Measurements from ENCODE around the gene DDIT4. TPM values are rescaled to one million over a fixed set of nuclear protein-coding genes. Genes with fewer than 3 reads are reported as not detected.
A peak's percentile ranks its signal among the peaks of the same experiment; 100 is the strongest.
"Not testable (repeated sequence)": the region's sequence is repeated elsewhere in the genome, so short reads cannot be mapped to it uniquely, and the experiment has no call there.

DDIT4 gene
- total and polyA plus RNA-seq, 2 experiments from 2014 or later = 144 to 188 TPM

- Histone ChIP-seq H3K79me2 (ENCODE audit: insufficient read depth) (no peaks in the 10 kb centered on the region), H4K20me1 (ENCODE audit: insufficient read depth) (no peaks in the 10 kb centered on the region), H3K27me3 (replicated peaks; ENCODE audit: insufficient read depth) (no peaks in the 10 kb centered on the region), H3K36me3 (ENCODE audit: low read depth) (no peaks in the 10 kb centered on the region), H3F3A (ENCODE audit: insufficient read depth) (peaks cover 24% of the 10 kb centered on the region), H3K4me3 (no peak overlapping the region), H3K9ac (no peak overlapping the region), H2AFZ (no peak overlapping the region), H3K9me2 (ENCODE audit: insufficient read depth) (no peaks in the 10 kb centered on the region), H3K4me1 (ENCODE audit: insufficient read depth) (peaks cover 28% of the 10 kb centered on the region), H3K9me3 (ENCODE audit: low read depth) (no peaks in the 10 kb centered on the region), H3K27ac (no peak overlapping the region), H3K4me2 (ENCODE audit: unreplicated experiment) (no peak overlapping the region)
- in situ Hi-C loops (cut with MboI) = no loop called here
- 18 to 27% methylated on average over 3 of the region's 3 CpGs for WGBS, 2 experiments (ENCODE audit: low coverage in 1 of 2, low lambda C conversion rate in 2 of 2, missing lambda C conversion rate in 2 of 2)
- TF ChIP-seq EZH2 (IDR thresholded peaks at IDR 0.05; ENCODE audit: insufficient read depth, poor library complexity, severe bottlenecking) (no peak), EZH2phosphoT487 (IDR thresholded peaks at IDR 0.05; ENCODE audit: insufficient read depth, low read depth) (no peak)
- no peak for DNase-seq
Observed at GRCh38 chr10:72245949-72246525, 27.7 kb upstream of the DDIT4 start.

DNA sequence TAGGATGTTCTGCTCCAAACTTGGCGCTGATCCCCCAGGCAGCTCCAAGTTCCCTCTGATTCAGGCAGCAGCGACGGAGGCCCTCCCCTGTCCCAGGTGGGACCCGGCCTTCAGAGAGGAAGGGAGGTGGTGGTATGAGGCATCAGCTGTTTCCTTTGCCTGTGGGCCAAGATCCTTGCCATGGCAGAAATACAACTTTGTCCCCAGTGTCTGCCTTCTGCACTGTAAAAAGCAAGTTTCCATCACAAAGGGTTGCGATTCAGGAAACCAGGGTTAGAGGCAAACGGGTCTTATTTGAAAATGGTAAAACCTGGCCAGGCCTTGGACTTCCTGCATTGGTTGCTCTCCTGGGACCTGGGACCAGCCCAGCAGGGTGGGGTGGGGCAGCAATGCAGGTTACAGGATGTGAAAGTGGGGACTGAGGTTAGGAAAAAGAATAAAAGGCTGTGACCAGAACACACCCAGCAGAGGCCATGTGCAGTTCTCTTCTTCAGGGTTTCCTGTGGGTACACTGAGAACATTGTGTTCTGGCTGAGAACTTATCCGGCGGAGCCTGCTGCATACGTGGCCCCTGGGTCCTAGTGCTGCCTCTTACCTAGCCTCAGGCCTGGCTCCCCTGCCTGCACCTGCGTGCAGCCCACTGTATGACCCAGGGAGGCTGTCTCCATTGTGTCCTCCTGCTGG is 25.1 kb upstream of the DDIT4 start:
- 35 to 50% methylated on average over 10 of the region's 10 CpGs for WGBS, 2 experiments (ENCODE audit: low coverage in 1 of 2, low lambda C conversion rate in 2 of 2, missing lambda C conversion rate in 2 of 2)
- H3K4me3 ChIP-seq = no peak overlapping the region
- TF ChIP-seq EZH2phosphoT487 (IDR thresholded peaks at IDR 0.05; ENCODE audit: insufficient read depth, low read depth) = no peak
- TF ChIP-seq EZH2 (IDR thresholded peaks at IDR 0.05; ENCODE audit: insufficient read depth, poor library complexity, severe bottlenecking) = no peak
- H4K20me1 ChIP-seq (ENCODE audit: insufficient read depth) = no peaks in the 10 kb centered on the region
- H3K27me3 ChIP-seq (replicated peaks; ENCODE audit: insufficient read depth) = no peaks in the 10 kb centered on the region
- H3K9ac ChIP-seq = no peak overlapping the region
- H3K9me3 ChIP-seq (ENCODE audit: low read depth) = no peaks in the 10 kb centered on the region
- peaks cover 22% of the 10 kb centered on the region for H3K4me1 ChIP-seq (ENCODE audit: insufficient read depth)
- in situ Hi-C loops (cut with MboI) = no loop called here
- no peaks in the 10 kb centered on the region for H3K36me3 ChIP-seq (ENCODE audit: low read depth)
- DNase-seq = peak; percentile 33
- no peak overlapping the region for H3K27ac ChIP-seq
- peak overlapping the region; percentile 80 for H2AFZ ChIP-seq
- no peaks in the 10 kb centered on the region for H3K79me2 ChIP-seq (ENCODE audit: insufficient read depth)
- H3K4me2 ChIP-seq (ENCODE audit: unreplicated experiment) = peak overlapping the region; percentile 38
- peaks cover 14% of the 10 kb centered on the region for H3F3A ChIP-seq (ENCODE audit: insufficient read depth)
- H3K9me2 ChIP-seq (ENCODE audit: insufficient read depth) = no peaks in the 10 kb centered on the region

DNA sequence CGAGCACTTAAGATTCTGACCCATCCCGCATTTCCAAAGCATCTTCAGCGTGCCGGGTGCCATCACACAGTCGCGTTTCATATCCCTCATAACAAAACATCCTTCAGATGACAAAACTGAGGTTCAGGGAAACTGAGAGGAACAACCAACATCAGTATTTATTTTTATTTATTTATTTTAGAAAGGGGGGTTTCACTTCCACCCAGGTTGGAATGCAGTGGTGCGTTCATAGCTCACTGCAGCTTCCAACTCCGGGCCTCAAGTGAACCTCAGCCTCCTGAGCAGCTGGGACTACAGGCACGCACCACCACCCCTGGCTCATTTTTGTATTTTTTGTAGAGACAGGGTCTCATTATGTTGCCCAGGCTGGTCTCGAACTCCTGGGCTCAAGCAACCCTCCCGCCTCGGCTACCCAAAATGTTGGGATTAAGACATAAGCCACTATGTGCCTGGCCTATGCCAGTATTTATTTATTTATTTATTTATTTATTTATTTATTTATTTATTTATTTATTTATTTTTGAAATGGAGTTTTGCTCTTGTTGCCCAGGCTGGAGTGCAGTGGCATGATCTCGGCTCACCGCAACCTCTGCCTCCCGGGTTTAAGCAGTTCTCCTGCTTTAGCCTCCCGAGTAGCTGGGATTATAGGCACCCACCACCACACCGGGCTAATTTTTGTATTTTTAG is 24.4 kb upstream of the DDIT4 start:
- H3K36me3 ChIP-seq (ENCODE audit: low read depth); H3K9ac ChIP-seq; H4K20me1 ChIP-seq (ENCODE audit: insufficient read depth); H3K27ac ChIP-seq; H3K9me2 ChIP-seq (ENCODE audit: insufficient read depth); H3K9me3 ChIP-seq (ENCODE audit: low read depth); H3K79me2 ChIP-seq (ENCODE audit: insufficient read depth); in situ Hi-C loops (cut with MboI); DNase-seq; H3K4me3 ChIP-seq; H3K27me3 ChIP-seq (replicated peaks; ENCODE audit: insufficient read depth); H3K4me2 ChIP-seq (ENCODE audit: unreplicated experiment); H3F3A ChIP-seq (ENCODE audit: insufficient read depth): not testable (repeated sequence)
- peaks cover 17% of the 10 kb centered on the region for H3K4me1 ChIP-seq (ENCODE audit: insufficient read depth)
- 93 to 94% methylated on average over 17 of the region's 17 CpGs for WGBS, 2 experiments (ENCODE audit: low coverage in 1 of 2, low lambda C conversion rate in 2 of 2, missing lambda C conversion rate in 2 of 2)
- H2AFZ ChIP-seq = peak overlapping the region; percentile 80

- no peaks in the 10 kb centered on the region for H4K20me1 ChIP-seq (ENCODE audit: insufficient read depth)
- H3K36me3 ChIP-seq (ENCODE audit: low read depth) = no peaks in the 10 kb centered on the region
- in situ Hi-C loops (cut with MboI) = loop anchor here (5.0 kb wide), 1 partner anchor 77 kb away; no protein-coding TSS in a partner anchor
- H3K4me2 ChIP-seq (ENCODE audit: unreplicated experiment) = no peak overlapping the region
- no peaks in the 10 kb centered on the region for H3F3A ChIP-seq (ENCODE audit: insufficient read depth)
- TF ChIP-seq EZH2 (IDR thresholded peaks at IDR 0.05; ENCODE audit: insufficient read depth, poor library complexity, severe bottlenecking) (no peak), EZH2phosphoT487 (IDR thresholded peaks at IDR 0.05; ENCODE audit: insufficient read depth, low read depth) (no peak)
- no peaks in the 10 kb centered on the region for H3K9me2 ChIP-seq (ENCODE audit: insufficient read depth)
- no peaks in the 10 kb centered on the region for H3K79me2 ChIP-seq (ENCODE audit: insufficient read depth)
- DNase-seq = peak; percentile 84
- peaks cover 16% of the 10 kb centered on the region for H3K4me1 ChIP-seq (ENCODE audit: insufficient read depth)
- H2AFZ ChIP-seq = no peak overlapping the region
- no peak overlapping the region for H3K9ac ChIP-seq
- H3K27ac ChIP-seq = no peak overlapping the region
- H3K9me3 ChIP-seq (ENCODE audit: low read depth) = no peaks in the 10 kb centered on the region
- H3K27me3 ChIP-seq (replicated peaks; ENCODE audit: insufficient read depth) = no peaks in the 10 kb centered on the region
- no peak overlapping the region for H3K4me3 ChIP-seq
- WGBS, 2 experiments (ENCODE audit: low coverage in 1 of 2, low lambda C conversion rate in 2 of 2, missing lambda C conversion rate in 2 of 2) = 57 to 77% methylated on average over 1 of the region's 1 CpG
Observed at GRCh38 chr10:72250666-72251065, 23.1 kb upstream of the DDIT4 start.
